ENCODE data around the gene GNL3. TPM values are rescaled to one million over a fixed set of nuclear protein-coding genes. Genes with fewer than 3 reads are reported as not detected.
"Not testable (repeated sequence)": the region's sequence is repeated elsewhere in the genome, so short reads cannot be mapped to it uniquely, and the experiment has no call there.

The GNL3 gene
- total RNA-seq, 1 experiment from 2014 or later = 88.9 TPM

- Histone ChIP-seq H3K4me3 (ENCODE audit: low read depth in 2 of 2, low read length in 2 of 2) (no peak overlapping the region), H3K9me3 (ENCODE audit: control insufficient read depth, insufficient read depth, low read depth, low read length) (no peaks in the 10 kb centered on the region), H3K27ac (ENCODE audit: low read length) (peak overlapping the region; percentile 80), H3K4me1 (ENCODE audit: control insufficient read depth, insufficient read depth, low read length) (peaks cover 25% of the 10 kb centered on the region), H3K27me3 (ENCODE audit: control insufficient read depth, insufficient read depth, low read length) (no peaks in the 10 kb centered on the region), H3K36me3 (ENCODE audit: control insufficient read depth, insufficient read depth, low read length) (peaks cover 6% of the 10 kb centered on the region; the same call in 1 of the 2 replicates)
- intact Hi-C loops (cut with micrococcal nuclease; ENCODE audit: unreplicated experiment) = no loop called here
- in situ Hi-C loops (cut with HindIII; ENCODE audit: low pct_unique_long_range_greater_than_20kb, low sequenced_read_pairs) = no loop called here
- no TSS peak for BruUV-seq (replicated peaks)
- CTCF ChIA-PET = no interaction called here
- POLR2A ChIA-PET = interaction anchor here (0.6 kb wide), 1 partner anchor 10 kb away, joined by 6 read pairs; no protein-coding TSS in a partner anchor
- no peak for ATAC-seq
- TF ChIP-seq CTCF (IDR thresholded peaks at IDR 0.05) (no peak), SIN3A (IDR thresholded peaks at IDR 0.05; ENCODE audit: borderline replicate concordance, insufficient read depth, low read depth, low read length) (no peak), POLR2AphosphoS5 (IDR thresholded peaks at IDR 0.05; ENCODE audit: low read depth, low read length) (no peak), REST (IDR thresholded peaks at IDR 0.05; ENCODE audit: insufficient read depth in 1 of 2, low read depth in 2 of 2, low read length in 1 of 2) (no peak), TCF7L2 (IDR thresholded peaks at IDR 0.05; ENCODE audit: low read depth, low read length) (no peak)
- no peak for DNase-seq (ENCODE audit: low read depth, low spot score)
Observed at GRCh38 chr3:52671676-52672075, 14.2 kb upstream of the GNL3 start.

GRCh38 chr3:52676201-52676600, 9.6 kb upstream of the GNL3 start:
- H3K36me3 ChIP-seq (ENCODE audit: control insufficient read depth, insufficient read depth, low read length); H3K4me3 ChIP-seq (ENCODE audit: low read depth in 2 of 2, low read length in 2 of 2); ATAC-seq; H3K4me1 ChIP-seq (ENCODE audit: control insufficient read depth, insufficient read depth, low read length); POLR2A ChIA-PET; H3K9me3 ChIP-seq (ENCODE audit: control insufficient read depth, insufficient read depth, low read depth, low read length); BruUV-seq (replicated peaks); DNase-seq (ENCODE audit: low read depth, low spot score); intact Hi-C loops (cut with micrococcal nuclease; ENCODE audit: unreplicated experiment); H3K27ac ChIP-seq (ENCODE audit: low read length); in situ Hi-C loops (cut with HindIII; ENCODE audit: low pct_unique_long_range_greater_than_20kb, low sequenced_read_pairs); H3K27me3 ChIP-seq (ENCODE audit: control insufficient read depth, insufficient read depth, low read length); CTCF ChIA-PET: not testable (repeated sequence)

- peaks cover 11% of the 10 kb centered on the region for H3K4me1 ChIP-seq (ENCODE audit: control insufficient read depth, insufficient read depth, low read length)
- intact Hi-C loops (cut with micrococcal nuclease; ENCODE audit: unreplicated experiment) = no loop called here
- no peak for DNase-seq (ENCODE audit: low read depth, low spot score)
- POLR2A ChIA-PET = interaction anchor here (0.8 kb wide), 1 partner anchor 12 kb away, joined by 3 read pairs; no protein-coding TSS in a partner anchor
- ATAC-seq = no peak
- in situ Hi-C loops (cut with HindIII; ENCODE audit: low pct_unique_long_range_greater_than_20kb, low sequenced_read_pairs) = no loop called here
- no peaks in the 10 kb centered on the region for H3K9me3 ChIP-seq (ENCODE audit: control insufficient read depth, insufficient read depth, low read depth, low read length)
- BruUV-seq (replicated peaks) = no TSS peak
- no peak for TF ChIP-seq REST (IDR thresholded peaks at IDR 0.05; ENCODE audit: insufficient read depth in 1 of 2, low read depth in 2 of 2, low read length in 1 of 2)
- TF ChIP-seq CTCF (IDR thresholded peaks at IDR 0.05) = no peak
- no peak for TF ChIP-seq POLR2AphosphoS5 (IDR thresholded peaks at IDR 0.05; ENCODE audit: low read depth, low read length)
- no peak for TF ChIP-seq SIN3A (IDR thresholded peaks at IDR 0.05; ENCODE audit: borderline replicate concordance, insufficient read depth, low read depth, low read length)
- no peak for TF ChIP-seq TCF7L2 (IDR thresholded peaks at IDR 0.05; ENCODE audit: low read depth, low read length)
- no peak overlapping the region for H3K27ac ChIP-seq (ENCODE audit: low read length)
- H3K27me3 ChIP-seq (ENCODE audit: control insufficient read depth, insufficient read depth, low read length) = no peaks in the 10 kb centered on the region
- CTCF ChIA-PET = no interaction called here
- H3K36me3 ChIP-seq (ENCODE audit: control insufficient read depth, insufficient read depth, low read length) = peaks cover 3% of the 10 kb centered on the region
- no peak overlapping the region for H3K4me3 ChIP-seq (ENCODE audit: low read depth in 2 of 2, low read length in 2 of 2)
Observed at GRCh38 chr3:52678265-52679198, 7.3 kb upstream of the GNL3 start.
